ENCODE data around the gene EHD4.
A peak's percentile ranks its signal among the peaks of the same experiment; 100 is the strongest.

- TF ChIP-seq POLR2A (IDR thresholded peaks at IDR 0.05; ENCODE audit: low read depth, low read length) (peak; percentile 93), POLR2AphosphoS5 (IDR thresholded peaks at IDR 0.05; ENCODE audit: low read depth, low read length) (peak; percentile 94)
Measured at GRCh38 chr15:41972253-41973242, at the start of gene EHD4.

All from GM12892 (cell line).